ENCODE measurements around the gene PRRT1. TPM values are rescaled to one million over a fixed set of nuclear protein-coding genes. Genes with fewer than 3 reads are reported as not detected.
A peak's percentile ranks its signal among the peaks of the same experiment; 100 is the strongest.

PRRT1 gene
- total and polyA plus RNA-seq, 10 donors: 0.28 to 2.3 (median 1.1) TPM

- TF ChIP-seq POLR2A (IDR thresholded peaks at IDR 0.05) (no peak), CTCF (IDR thresholded peaks at IDR 0.05 in 8 of 11, conservative IDR thresholded peaks at IDR 0.05 in 3 of 11) (no peak), POLR2AphosphoS5 (IDR thresholded peaks at IDR 0.05) (peak; percentile 51 to 65 (median 65))
- WGBS, 5 donors: 76 to 82% (median 77%) methylated on average over 6 of the region's 6 CpGs
- intact Hi-C loops (cut with DNase I; ENCODE audit: low total_unique reads): no loop called here
- Histone ChIP-seq H3K36me3 (peaks cover 0 to 90% (median 60%) of the 10 kb centered on the region in 6 donors), H3K27me3 (replicated peaks in 1 of 7) (no peaks in the 10 kb centered on the region), H3K9me3 (no peaks in the 10 kb centered on the region), H3K4me3 (no peak within 1 kb of the TSS), H3K27ac (peak within 1 kb of the TSS; percentile 32 to 100 (median 80)), H3K4me1 (peaks cover 30 to 100% (median 74%) of the 10 kb centered on the region in 6 donors)
- DNase-seq: peak; percentile 64
Measured at GRCh38 chr6:32184084-32184640, 32.4 kb upstream of the PRRT1 start, which contains the start of gene AGER. TSS of gene AGER (minus strand) at chr6:32184253. CDS start at chr6:32184222, 31 bp downstream.

DNA sequence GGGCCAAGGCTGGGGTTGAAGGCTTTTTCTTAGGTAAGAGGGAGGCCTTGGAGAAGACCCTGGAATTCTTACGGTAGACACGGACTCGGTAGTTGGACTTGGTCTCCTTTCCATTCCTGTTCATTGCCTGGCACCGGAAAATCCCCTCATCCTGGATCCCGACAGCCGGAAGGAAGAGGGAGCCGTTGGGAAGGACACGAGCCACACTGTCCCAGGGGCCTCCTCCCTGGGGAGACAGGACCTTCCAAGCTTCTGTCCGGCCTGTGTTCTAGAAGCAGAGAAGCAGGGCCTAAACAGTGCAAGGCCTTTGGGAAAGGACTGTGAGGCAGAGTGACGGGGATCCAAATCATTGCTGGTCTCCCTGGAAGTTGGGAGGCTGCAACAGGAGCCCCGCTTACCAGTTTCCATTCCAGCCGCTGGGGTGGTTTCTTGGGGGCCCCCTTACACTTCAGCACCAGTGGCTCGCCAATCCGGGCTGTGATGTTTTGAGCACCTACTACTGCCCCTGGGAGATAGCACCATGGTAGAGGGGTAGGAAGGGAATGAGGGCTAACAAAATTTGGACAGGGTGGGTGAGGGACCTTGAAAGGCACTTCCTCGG, 31.8 kb upstream of the PRRT1 start:
- Histone ChIP-seq H3K4me3 (no peak overlapping the region), H3K27me3 (replicated peaks in 1 of 7) (no peaks in the 10 kb centered on the region), H3K36me3 (peaks cover 0 to 89% (median 60%) of the 10 kb centered on the region in 6 donors), H3K27ac (peak overlapping the region; percentile 22 to 100 (median 80)), H3K4me1 (peaks cover 34 to 100% (median 74%) of the 10 kb centered on the region in 6 donors), H3K9me3 (no peaks in the 10 kb centered on the region)
- intact Hi-C loops (cut with DNase I; ENCODE audit: low total_unique reads): no loop called here
- DNase-seq: peak; percentile 66
- TF ChIP-seq CTCF (IDR thresholded peaks at IDR 0.05 in 8 of 11, conservative IDR thresholded peaks at IDR 0.05 in 3 of 11) (no peak), POLR2AphosphoS5 (IDR thresholded peaks at IDR 0.05) (peak in 2 of 3 donors; percentile 24 to 46)
- WGBS, 5 donors: 71 to 85% (median 79%) methylated on average over 13 to 15 of the region's 15 CpGs

DNA sequence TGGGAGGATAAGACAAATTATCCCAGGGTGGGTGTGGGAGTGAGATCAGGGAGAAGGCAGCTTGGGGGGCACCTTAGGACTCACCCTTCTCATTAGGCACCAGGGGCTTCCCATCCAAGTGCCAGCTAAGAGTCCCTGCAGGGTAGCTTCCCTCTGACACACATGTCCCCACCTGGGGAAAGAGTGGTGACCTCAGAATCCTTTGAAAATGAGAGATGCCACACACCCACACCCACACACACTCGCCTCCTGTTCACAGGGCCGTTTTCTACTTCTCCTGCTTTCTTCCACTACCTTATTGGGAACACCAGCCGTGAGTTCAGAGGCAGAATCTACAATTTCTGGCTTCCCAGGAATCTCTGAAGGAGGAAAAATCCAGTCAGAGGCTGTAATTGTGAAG, 31.3 kb upstream of the PRRT1 start:
- H3K4me3 ChIP-seq: no peak overlapping the region
- TF ChIP-seq CTCF (IDR thresholded peaks at IDR 0.05 in 8 of 11, conservative IDR thresholded peaks at IDR 0.05 in 3 of 11): no peak
- TF ChIP-seq POLR2AphosphoS5 (IDR thresholded peaks at IDR 0.05): no peak
- no peak for TF ChIP-seq POLR2A (IDR thresholded peaks at IDR 0.05)
- H3K36me3 ChIP-seq: peaks cover 0 to 83% (median 59%) of the 10 kb centered on the region in 6 donors
- no peaks in the 10 kb centered on the region for H3K9me3 ChIP-seq
- no peak for DNase-seq
- no peaks in the 10 kb centered on the region for H3K27me3 ChIP-seq (replicated peaks in 1 of 7)
- peak overlapping the region in 7 of 8 donors; percentile 22 to 100 (median 98) for H3K27ac ChIP-seq
- WGBS, 5 donors: 79 to 90% (median 84%) methylated on average over 3 of the region's 3 CpGs
- intact Hi-C loops (cut with DNase I; ENCODE audit: low total_unique reads): no loop called here
- H3K4me1 ChIP-seq: peaks cover 28 to 95% (median 69%) of the 10 kb centered on the region in 6 donors

- H3K4me3 ChIP-seq: no peak overlapping the region
- peaks cover 0 to 79% (median 54%) of the 10 kb centered on the region in 6 donors for H3K36me3 ChIP-seq
- no peaks in the 10 kb centered on the region for H3K9me3 ChIP-seq
- 89 to 95% (median 93%) methylated on average over 8 to 10 of the region's 10 CpGs for WGBS, 5 donors
- no peak for DNase-seq
- H3K27me3 ChIP-seq (replicated peaks in 1 of 7): no peaks in the 10 kb centered on the region
- intact Hi-C loops (cut with DNase I; ENCODE audit: low total_unique reads): no loop called here
- peaks cover 24 to 90% (median 65%) of the 10 kb centered on the region in 6 donors for H3K4me1 ChIP-seq
- peak overlapping the region in 7 of 8 donors; percentile 22 to 100 (median 98) for H3K27ac ChIP-seq
- no peak for TF ChIP-seq POLR2A (IDR thresholded peaks at IDR 0.05)
- TF ChIP-seq POLR2AphosphoS5 (IDR thresholded peaks at IDR 0.05): peak in 2 of 3 donors; percentile 48 to 76
- no peak for TF ChIP-seq CTCF (IDR thresholded peaks at IDR 0.05 in 8 of 11, conservative IDR thresholded peaks at IDR 0.05 in 3 of 11)
Measured at GRCh38 chr6:32182555-32182981, 30.8 kb upstream of the PRRT1 start.

Data from spleen (tissue), 11 donors.